ENCODE results near the gene DCUN1D2. TPM values are rescaled to one million over a fixed set of nuclear protein-coding genes. Genes with fewer than 3 reads are reported as not detected.

The DCUN1D2 gene
- total RNA-seq, 6 donors from 2014 or later = 10.1 to 53.4 (median 26.5) TPM

GRCh38 chr13:113406321-113407102 is 84.0 kb downstream of the DCUN1D2 start:
- TF ChIP-seq POLR2A (IDR thresholded peaks at IDR 0.05) (no peak), CTCF (IDR thresholded peaks at IDR 0.05) (no peak), EP300 (IDR thresholded peaks at IDR 0.05) (no peak), POLR2AphosphoS5 (IDR thresholded peaks at IDR 0.05) (no peak)
- Histone ChIP-seq H3K27me3 (peaks cover 0 to 5% (median 0%) of the 10 kb centered on the region in 4 donors), H3K36me3 (no peaks in the 10 kb centered on the region), H3K4me3 (no peak overlapping the region), H3K27ac (no peak overlapping the region), H3K9me3 (no peaks in the 10 kb centered on the region), H3K4me1 (peaks cover 0 to 9% (median 4%) of the 10 kb centered on the region in 4 donors)
- DNase-seq (peak in 1 of 2 donors; percentile 56), ATAC-seq (ENCODE audit: low FRiP score in 2 of 2) (no peak)
- 72 to 75% methylated on average over 10 to 28 of the region's 28 CpGs for WGBS, 2 donors

Small RNA genes lying within 50 kb of the gene (small RNA-seq; reads per million reads assigned to genes)
- 0 reads per million in 4 donors for gene RNU1-16P

Other genes with a start within 250 kb of the DCUN1D2 start
- gene LAMP1, start 193.5 kb downstream of the DCUN1D2 start, total RNA-seq = 100 to 1,000 TPM in 5 of 6 donors, 10 to 100 TPM in 1; 80.7 to 394 (median 236) TPM
- 10 to 100 TPM in 1 of 6 donors, 1 to 10 TPM in 5; 3.6 to 16.8 (median 5.0) TPM for gene GRTP1, start 126.6 kb downstream of the DCUN1D2 start, total RNA-seq
- gene ADPRHL1, start 37.2 kb downstream of the DCUN1D2 start, total RNA-seq = 1 to 10 TPM in 5 of 6 donors, under 1 TPM in 1; 0.59 to 6.3 (median 2.8) TPM
- gene TFDP1, start 94.0 kb upstream of the DCUN1D2 start, total RNA-seq = 10 to 100 TPM; 23.2 to 45.2 (median 37.9) TPM
- not detected for gene ATP4B, start 167.5 kb upstream of the DCUN1D2 start, total RNA-seq
- 1 to 10 TPM in 1 of 6 donors, under 1 TPM in 1, not detected in 4; 0.15 to 5.2 TPM for gene GRK1, start 176.5 kb upstream of the DCUN1D2 start, total RNA-seq

Measured in upper lobe of left lung (tissue), 6 donors.